Caki2 (cell line): ENCODE measurements around the gene TRIM65. TPM values are rescaled to one million over a fixed set of nuclear protein-coding genes. Genes with fewer than 3 reads are reported as not detected.
"Not testable (repeated sequence)": the region's sequence is repeated elsewhere in the genome, so short reads cannot be mapped to it uniquely, and the experiment has no call there.

Experiments
- DNase-seq: peaks from one replicate; pipeline ENCODE4 v3.0.0-alpha.2; 2015; ENCODE audit warnings: low read depth
- in situ Hi-C: cut with HindIII; loops from 2 replicates; pipeline ENCODE4 v1.10.0; 2016; ENCODE audit warnings: low sequenced_read_pairs, low pct_unique_long_range_greater_than_20kb, mixed read lengths
- total RNA-seq: library from RNA; depleted of rRNA; stranded (reverse); fragments of >200 nt; shearing (Covaris generic); gene quantifications from 2 replicates; pipeline ENCODE4 v1.2.3, GENCODE V29; 2014; ENCODE audit warnings: low replicate concordance

TRIM65 gene
- total RNA-seq, 1 experiment from 2014 or later: 44.3 TPM

- in situ Hi-C loops: no loop called here
- DNase-seq: no peak
These were observed 3.2 kb upstream of the TRIM65 start for GRCh38 chr17:75899767-75900468.

DNA sequence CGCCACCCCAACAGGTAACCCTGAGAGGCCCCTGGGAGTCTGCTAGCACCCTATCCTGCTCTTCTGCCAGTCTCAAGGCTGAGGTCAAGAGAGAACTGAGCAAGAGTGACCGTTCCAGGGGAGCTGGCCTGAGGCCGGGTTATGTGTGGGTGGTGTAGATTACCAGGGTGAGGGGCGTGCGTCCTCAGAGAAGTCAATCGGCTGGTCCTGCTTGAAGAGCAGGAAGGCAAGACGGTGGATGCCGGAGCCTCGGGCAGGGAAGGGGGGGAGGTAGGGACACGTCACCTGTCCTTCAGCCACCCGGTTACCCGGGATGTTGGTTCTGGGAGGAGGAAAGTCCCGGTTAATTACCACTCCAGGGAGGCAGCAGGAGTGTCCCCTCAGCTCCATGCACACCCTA is 2.6 kb upstream of the TRIM65 start:
- DNase-seq: no peak
- in situ Hi-C loops: no loop called here

GRCh38 chr17:75898791-75899190 is 2.0 kb upstream of the TRIM65 start:
- in situ Hi-C loops: no loop called here
- no peak for DNase-seq

DNA sequence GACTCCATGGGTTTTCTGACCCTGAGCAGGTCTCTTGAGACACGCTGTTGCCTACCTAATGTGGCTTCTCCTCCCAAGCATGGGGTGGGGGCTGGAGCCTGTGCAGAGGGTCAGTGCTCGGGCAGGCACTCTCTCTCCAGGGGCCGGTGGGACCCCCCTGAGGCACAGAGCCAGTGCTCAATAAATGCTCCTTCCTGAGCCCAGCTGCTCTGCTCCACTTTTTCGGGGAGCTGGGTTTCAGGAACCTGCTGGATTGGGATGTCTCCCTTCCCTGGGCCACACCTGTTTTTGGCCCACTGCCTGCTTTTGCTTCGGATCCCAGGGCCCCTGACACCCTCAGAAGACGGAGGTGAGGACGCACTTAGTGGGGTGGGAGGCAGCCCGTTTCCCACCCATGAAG is 1.3 kb upstream of the TRIM65 start:
- in situ Hi-C loops: no loop called here
- no peak for DNase-seq

DNA sequence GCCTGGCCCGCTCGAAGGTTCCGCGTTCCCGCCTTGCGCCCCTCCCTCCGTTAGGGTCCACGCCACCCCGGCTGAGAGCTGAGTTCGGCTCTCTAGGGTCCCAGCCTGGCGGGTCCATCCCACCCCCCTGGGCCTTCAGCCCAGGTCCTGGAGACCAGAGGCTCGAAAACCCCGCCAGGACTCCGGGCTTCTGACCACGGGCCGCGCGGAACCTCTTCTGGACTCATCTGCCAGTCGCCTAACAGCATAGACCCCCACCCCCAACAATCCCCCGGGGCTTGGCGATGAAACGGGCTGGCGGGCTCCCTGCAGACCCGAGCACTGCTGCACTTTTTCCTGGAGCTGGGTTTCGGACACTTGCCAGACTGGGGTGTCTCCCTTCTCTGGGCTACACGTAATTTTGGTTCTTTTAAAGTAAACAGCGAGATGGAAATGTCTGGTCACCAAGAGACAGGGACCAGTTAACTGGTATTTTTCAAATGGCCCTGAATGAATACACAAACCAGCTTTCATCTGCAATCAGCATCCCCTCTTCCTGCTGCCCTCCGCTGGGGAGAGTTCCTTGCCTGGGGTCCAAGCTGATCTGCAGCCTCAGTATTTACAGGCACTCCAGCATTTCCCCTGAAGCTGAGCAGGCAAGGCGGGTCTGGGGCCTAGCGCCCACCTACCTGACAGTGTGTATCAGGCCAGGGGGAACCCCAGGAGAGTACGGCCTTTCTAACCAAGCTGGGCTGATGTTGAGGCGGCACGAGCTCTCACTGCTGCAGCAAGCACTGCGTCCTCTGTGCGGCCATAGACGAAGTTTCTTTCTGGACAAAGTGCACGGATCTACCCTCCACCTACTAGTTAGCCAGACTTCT is 639 bp upstream of the TRIM65 start:
- in situ Hi-C loops: no loop called here
- no peak for DNase-seq

DNA sequence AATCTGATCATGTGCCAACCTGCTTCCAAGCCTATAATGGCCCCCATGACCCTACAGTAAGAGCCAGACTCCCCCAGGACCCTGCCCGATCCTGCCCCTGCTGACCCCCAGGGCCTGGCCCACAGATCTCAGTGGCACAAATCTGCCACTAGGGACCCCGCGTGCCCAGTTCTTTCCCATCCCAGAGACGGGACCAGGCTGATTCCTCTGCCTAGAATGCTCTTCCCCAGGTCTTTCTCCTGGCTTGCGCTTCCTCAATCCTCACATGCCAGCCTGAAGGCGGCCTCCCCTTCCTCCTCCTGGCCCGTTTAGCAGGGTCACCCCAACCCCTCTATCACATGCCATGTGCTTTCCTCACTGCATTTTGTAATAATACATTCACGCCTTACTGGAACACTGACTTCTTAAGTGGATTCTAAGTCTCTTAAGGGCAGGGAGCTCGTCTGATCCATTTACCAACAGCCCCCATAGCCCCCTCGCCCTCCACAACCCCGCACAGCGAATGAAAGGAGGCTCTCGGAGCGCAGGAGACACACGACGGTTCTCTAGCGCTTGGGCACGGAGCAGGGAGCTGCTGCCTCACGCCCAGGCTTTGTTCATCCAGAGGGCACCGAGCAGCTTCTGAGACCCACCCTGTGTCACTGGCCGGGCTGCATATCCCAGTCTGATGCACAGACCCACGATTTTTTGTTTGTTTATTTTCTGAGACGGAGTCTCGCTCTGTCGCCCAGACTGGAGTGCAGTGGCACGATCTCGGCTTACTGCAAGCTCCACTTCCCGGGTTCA is 1.2 kb downstream of the TRIM65 start:
- in situ Hi-C loops: no loop called here

GRCh38 chr17:75894049-75894733 is 2.6 kb downstream of the TRIM65 start:
- in situ Hi-C loops: no loop called here

More for the DNA sequence above, 1.2 kb downstream of the TRIM65 start:
- DNase-seq: no peak

DNA sequence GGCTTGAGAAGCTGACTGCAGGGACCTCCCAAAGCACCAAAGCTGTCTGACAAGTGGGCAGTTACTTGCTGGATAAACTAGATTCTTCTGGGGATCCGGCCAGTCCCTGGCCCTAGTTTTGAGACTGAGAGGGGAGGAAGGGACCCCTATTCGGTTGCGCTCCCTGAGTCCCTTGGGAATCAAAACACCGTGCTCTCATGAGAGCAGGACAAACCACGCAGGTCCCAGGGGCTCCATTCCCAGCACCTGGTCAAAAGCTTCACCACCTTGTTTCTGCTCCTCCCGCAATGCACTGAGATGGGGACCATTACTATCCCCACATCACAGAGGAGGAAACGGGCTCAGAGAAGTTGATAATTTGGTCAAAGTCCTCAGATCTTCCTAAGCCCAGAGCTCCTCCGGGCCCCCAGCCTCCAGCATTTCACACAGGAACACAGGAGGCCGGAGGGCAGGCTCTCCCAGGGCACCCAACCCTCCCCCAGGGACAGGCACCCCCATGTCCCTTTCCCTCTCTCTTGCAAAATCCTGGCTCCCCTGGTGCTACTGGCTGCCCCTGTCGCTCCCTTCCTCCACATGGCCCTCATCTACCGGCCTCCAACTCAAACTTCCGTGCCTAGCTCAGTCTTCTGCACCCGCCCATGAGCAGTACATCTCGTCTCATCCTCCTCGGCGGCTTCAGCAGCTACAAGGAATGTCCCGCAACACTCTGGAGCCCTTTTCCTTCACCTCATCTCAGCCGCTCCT is 3.3 kb downstream of the TRIM65 start:
- in situ Hi-C loops: no loop called here
- DNase-seq: no peak

More at GRCh38 chr17:75894049-75894733, 2.6 kb downstream of the TRIM65 start:
- no peak for DNase-seq

DNA sequence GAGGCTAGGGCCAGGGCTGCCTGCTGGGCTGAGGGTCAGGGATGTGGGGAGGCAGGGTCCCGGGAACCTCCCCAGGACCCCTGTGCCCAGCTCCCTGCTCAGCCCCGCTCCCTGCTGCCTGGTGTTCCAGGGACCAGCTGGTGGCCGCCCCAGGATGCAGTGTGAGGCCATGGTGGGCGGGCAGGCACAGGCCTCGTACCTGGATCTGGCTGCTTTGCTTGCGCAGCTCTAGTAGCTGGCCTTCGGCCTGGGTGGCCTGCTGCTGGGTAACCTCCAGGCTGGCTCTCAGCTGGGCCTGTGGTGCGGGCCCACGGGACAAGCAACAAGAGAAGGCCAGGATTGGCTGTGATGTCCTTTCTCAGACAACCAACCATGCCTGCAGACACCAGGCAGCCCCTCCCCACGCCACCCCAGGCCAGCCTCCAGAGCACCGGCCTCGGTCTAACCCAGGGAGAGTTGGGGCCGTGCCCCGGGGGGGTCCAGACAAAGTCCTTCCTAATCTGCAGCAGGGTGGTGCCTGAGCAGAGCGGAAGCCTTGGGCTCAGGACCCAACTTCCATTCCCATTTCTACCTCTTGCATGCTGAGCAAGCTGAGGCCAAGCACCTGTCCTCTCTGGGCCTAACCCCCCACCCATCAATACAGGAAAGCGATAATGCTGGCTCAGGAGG is 4.1 kb downstream of the TRIM65 start:
- in situ Hi-C loops: no loop called here

GRCh38 chr17:75891605-75892555 is 4.9 kb downstream of the TRIM65 start:
- in situ Hi-C loops: no loop called here
- no peak for DNase-seq

More for the DNA sequence above, 4.1 kb downstream of the TRIM65 start:
- DNase-seq: no peak

GRCh38 chr17:75891022-75891604 is 5.6 kb downstream of the TRIM65 start:
- in situ Hi-C loops: no loop called here
- no peak for DNase-seq

DNA sequence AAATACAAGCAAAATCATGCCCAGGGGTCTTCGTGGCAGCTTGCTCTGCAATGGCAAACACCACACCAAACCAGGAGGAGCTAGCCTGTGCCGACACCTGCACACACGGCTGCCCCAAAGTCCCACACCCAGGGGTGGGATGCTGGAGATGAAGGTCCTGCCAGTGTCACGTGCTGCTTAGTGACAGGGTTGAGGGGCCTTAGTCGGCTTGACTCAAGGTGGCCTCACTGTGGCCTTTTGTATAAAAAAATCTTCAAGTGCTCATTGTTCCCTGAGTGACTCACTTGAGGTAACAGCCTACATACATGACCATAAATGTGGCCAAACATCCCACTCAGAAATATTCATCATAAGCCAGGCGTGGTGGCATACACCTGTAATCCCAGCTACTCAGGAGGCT is 7.3 kb downstream of the TRIM65 start:
- no peak for DNase-seq
- in situ Hi-C loops: no loop called here

DNA sequence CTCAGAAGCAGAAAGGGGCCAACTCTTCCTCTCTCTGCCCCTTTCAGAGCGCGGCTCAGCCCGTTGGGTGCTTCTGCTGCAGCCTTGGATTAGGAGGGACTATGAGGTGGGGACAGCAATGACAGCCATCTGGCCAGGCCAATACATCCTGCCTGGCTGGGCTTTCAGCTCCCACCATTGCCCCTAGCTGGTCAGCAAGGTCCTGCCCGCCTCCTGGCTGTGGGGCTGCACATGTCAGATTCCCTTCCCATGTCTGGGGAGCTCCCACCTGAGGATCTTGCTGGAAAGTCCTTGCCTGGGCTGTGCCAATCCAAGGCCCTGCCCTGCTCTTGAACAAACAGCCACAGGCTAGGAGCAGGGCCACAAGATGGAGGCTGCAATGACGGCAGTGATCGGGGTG is 8.3 kb downstream of the TRIM65 start:
- in situ Hi-C loops: no loop called here
- no peak for DNase-seq

- DNase-seq, in situ Hi-C loops: not testable (repeated sequence)
These were observed 10.9 kb downstream of the TRIM65 start for GRCh38 chr17:75885860-75886259.

DNA sequence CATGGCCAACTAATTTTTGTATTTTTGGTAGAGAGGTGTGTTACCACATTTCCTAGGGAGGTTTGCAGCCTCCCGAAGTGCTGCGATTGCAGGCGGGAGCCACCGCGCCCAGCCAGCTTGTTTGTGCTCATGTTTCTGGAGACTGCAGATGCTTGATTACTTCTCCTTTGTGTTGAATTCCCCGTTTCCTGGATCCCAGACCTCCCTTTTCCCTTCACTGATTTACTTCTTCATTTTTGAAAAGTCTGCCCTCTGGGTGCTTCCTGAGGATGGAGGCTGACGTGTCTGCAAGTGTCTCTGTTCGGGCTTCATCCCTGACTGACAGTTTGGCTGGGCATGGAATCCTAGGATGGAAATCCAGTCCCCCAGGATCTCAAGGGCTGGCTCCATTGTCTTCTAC is 11.3 kb downstream of the TRIM65 start:
- DNase-seq: no peak
- in situ Hi-C loops: no loop called here
